HCT116 (cell line): Measurements from ENCODE around the gene CLDN9.

Experiments used
- CEBPB ChIP-seq: IDR thresholded peaks from 2 replicates; pipeline ENCODE4 v1.6.1; 2012; ENCODE audit warnings: low read depth
- RAD21 ChIP-seq: IDR thresholded peaks from 2 replicates; pipeline ENCODE4 v1.6.1; 2012; ENCODE audit warnings: low read depth, mild to moderate bottlenecking
- SP1 ChIP-seq: IDR thresholded peaks from 2 replicates; pipeline ENCODE4 v1.6.1; 2012; ENCODE audit warnings: low read depth
- SRF ChIP-seq: IDR thresholded peaks from 2 replicates; pipeline ENCODE4 v1.6.1; 2012; ENCODE audit warnings: low read depth
- TCF7L2 ChIP-seq: IDR thresholded peaks from 2 replicates; pipeline ENCODE4 v1.7.0; 2011; ENCODE audit warnings: borderline replicate concordance, inconsistent platforms; ENCODE audit not compliant: insufficient read depth, insufficient read length; ENCODE audit errors: extremely low read depth
- YY1 ChIP-seq: IDR thresholded peaks from 2 replicates; pipeline ENCODE4 v1.6.1; 2011; ENCODE audit warnings: low read length, low read depth, moderate library complexity, mild to moderate bottlenecking; ENCODE audit not compliant: insufficient replicate concordance; ENCODE audit errors: extremely low read depth
- TF ChIP-seq, protein P1 (sequence below), 3 experiments: fragments of 200-600 bp in 1 of 3; sonication (generic) in 1 of 3; IDR thresholded peaks in 2 of 3; conservative IDR thresholded peaks in 1 of 3; 2 replicates each; pipeline ENCODE4 v1.5.1; 2012 to 2017; ENCODE audit warnings: low read depth in 2 of 3, low read length in 2 of 3, antibody characterized with exemption in 1 of 3, borderline replicate concordance in 1 of 3, control low read depth in 1 of 3, mild to moderate bottlenecking in 1 of 3, mixed read lengths in 1 of 3, mixed run types in 1 of 3, moderate library complexity in 1 of 3; ENCODE audit not compliant: insufficient read depth in 1 of 3
- TF ChIP-seq, protein P2 (sequence below): IDR thresholded peaks from 2 replicates; pipeline ENCODE4 v1.6.1; 2012; ENCODE audit warnings: low read depth
- TF ChIP-seq, protein P3 (sequence below): IDR thresholded peaks from 2 replicates; pipeline ENCODE4 v1.6.1; 2011; ENCODE audit warnings: mild to moderate bottlenecking, low read length, moderate library complexity; ENCODE audit not compliant: insufficient replicate concordance; ENCODE audit errors: extremely low read depth

DNA sequence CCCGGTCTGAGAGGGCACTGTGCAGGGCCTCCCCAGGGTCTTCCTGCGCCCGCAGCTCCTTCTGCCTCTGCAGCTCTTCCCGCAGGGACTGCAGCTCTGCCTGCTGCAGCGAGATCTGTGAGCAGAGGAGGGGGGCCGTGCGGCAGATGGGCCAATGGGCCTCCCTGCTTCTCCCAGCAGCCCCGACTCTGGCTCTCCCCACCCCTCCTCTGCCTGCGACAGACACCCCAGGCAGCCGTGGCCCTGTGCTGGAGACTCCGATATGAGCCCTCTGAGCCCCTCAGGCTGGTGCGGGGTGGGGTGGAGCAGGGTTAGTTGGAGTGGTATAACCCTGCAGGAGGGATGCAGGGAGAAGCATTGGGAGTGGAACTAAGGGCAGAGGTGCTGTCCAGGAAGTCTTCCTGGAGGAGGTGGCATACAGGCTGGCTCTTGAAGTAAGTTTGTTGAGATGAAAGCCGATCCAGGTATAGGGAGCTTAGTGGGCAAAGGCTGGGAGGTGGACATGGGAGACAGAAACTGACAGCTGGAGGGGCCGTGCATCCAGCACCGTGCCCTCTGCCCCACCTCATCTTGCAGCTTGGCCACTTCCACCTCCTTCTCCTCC, 16.1 kb downstream of the CLDN9 start:
- TF ChIP-seq, protein P1, sequence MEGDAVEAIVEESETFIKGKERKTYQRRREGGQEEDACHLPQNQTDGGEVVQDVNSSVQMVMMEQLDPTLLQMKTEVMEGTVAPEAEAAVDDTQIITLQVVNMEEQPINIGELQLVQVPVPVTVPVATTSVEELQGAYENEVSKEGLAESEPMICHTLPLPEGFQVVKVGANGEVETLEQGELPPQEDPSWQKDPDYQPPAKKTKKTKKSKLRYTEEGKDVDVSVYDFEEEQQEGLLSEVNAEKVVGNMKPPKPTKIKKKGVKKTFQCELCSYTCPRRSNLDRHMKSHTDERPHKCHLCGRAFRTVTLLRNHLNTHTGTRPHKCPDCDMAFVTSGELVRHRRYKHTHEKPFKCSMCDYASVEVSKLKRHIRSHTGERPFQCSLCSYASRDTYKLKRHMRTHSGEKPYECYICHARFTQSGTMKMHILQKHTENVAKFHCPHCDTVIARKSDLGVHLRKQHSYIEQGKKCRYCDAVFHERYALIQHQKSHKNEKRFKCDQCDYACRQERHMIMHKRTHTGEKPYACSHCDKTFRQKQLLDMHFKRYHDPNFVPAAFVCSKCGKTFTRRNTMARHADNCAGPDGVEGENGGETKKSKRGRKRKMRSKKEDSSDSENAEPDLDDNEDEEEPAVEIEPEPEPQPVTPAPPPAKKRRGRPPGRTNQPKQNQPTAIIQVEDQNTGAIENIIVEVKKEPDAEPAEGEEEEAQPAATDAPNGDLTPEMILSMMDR (IDR thresholded peaks at IDR 0.05 in 2 of 3, conservative IDR thresholded peaks at IDR 0.05 in 1 of 3; ENCODE audit: borderline replicate concordance in 1 of 3, insufficient read depth in 1 of 3, low read depth in 2 of 3, low read length in 2 of 3) = no peak
- TF ChIP-seq SP1 = no peak
- TF ChIP-seq, protein P2, sequence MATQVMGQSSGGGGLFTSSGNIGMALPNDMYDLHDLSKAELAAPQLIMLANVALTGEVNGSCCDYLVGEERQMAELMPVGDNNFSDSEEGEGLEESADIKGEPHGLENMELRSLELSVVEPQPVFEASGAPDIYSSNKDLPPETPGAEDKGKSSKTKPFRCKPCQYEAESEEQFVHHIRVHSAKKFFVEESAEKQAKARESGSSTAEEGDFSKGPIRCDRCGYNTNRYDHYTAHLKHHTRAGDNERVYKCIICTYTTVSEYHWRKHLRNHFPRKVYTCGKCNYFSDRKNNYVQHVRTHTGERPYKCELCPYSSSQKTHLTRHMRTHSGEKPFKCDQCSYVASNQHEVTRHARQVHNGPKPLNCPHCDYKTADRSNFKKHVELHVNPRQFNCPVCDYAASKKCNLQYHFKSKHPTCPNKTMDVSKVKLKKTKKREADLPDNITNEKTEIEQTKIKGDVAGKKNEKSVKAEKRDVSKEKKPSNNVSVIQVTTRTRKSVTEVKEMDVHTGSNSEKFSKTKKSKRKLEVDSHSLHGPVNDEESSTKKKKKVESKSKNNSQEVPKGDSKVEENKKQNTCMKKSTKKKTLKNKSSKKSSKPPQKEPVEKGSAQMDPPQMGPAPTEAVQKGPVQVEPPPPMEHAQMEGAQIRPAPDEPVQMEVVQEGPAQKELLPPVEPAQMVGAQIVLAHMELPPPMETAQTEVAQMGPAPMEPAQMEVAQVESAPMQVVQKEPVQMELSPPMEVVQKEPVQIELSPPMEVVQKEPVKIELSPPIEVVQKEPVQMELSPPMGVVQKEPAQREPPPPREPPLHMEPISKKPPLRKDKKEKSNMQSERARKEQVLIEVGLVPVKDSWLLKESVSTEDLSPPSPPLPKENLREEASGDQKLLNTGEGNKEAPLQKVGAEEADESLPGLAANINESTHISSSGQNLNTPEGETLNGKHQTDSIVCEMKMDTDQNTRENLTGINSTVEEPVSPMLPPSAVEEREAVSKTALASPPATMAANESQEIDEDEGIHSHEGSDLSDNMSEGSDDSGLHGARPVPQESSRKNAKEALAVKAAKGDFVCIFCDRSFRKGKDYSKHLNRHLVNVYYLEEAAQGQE = no peak
- no peak for TF ChIP-seq RAD21
- no peak for TF ChIP-seq TCF7L2
- TF ChIP-seq, protein P3, sequence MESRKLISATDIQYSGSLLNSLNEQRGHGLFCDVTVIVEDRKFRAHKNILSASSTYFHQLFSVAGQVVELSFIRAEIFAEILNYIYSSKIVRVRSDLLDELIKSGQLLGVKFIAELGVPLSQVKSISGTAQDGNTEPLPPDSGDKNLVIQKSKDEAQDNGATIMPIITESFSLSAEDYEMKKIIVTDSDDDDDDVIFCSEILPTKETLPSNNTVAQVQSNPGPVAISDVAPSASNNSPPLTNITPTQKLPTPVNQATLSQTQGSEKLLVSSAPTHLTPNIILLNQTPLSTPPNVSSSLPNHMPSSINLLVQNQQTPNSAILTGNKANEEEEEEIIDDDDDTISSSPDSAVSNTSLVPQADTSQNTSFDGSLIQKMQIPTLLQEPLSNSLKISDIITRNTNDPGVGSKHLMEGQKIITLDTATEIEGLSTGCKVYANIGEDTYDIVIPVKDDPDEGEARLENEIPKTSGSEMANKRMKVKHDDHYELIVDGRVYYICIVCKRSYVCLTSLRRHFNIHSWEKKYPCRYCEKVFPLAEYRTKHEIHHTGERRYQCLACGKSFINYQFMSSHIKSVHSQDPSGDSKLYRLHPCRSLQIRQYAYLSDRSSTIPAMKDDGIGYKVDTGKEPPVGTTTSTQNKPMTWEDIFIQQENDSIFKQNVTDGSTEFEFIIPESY = no peak
- TF ChIP-seq CEBPB = no peak
- no peak for TF ChIP-seq YY1
- no peak for TF ChIP-seq SRF
